MM.1S (cell line): ENCODE measurements around the gene LCN12.

Experiments
- CTCF ChIP-seq: fragments of 300-600 bp; sonication (generic); IDR thresholded peaks from 2 replicates; pipeline ENCODE4 v1.5.1; 2016; ENCODE audit warnings: antibody characterized with exemption, low read length, mixed read lengths
- EZH2phosphoT487 ChIP-seq: fragments of 300-600 bp; sonication (generic); IDR thresholded peaks from 2 replicates; pipeline ENCODE4 v1.6.1; 2018; ENCODE audit warnings: antibody characterized with exemption, low read length

- TF ChIP-seq CTCF (no peak), EZH2phosphoT487 (no peak)
These were observed 36.3 kb upstream of the LCN12 start for GRCh38 chr9:136915632-136916329.
